Measurements from ENCODE around the gene FZR1.

FZR1 gene

DNA sequence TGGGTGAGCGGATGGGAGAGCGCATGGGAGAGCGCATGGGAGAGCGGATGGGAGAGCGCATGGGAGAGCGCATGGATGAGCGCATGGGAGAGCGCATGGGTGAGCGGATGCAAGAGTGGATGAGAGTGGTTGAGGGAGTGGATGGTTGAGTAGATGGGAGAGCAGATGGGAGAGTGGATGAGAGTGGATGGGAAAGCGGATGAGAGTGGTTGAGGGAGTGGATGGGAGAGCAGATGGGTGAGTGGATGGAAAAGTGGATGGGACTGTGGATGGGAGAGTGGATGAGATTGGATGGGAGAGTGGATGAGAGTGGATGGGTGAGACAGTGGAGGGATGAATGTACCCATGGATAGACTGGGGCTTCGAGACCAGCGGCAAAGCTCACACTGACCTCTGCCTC lies 24.3 kb downstream of the FZR1 start:
- in situ Hi-C loops (cut with HindIII; ENCODE audit: low sequenced_read_pairs), result no loop called here
- DNase-seq (ENCODE audit: low read depth, low spot score), result no peak
- no peak overlapping the region for H3K4me3 ChIP-seq (ENCODE audit: low read depth, low read length)
- no peak for TF ChIP-seq CTCF (IDR thresholded peaks at IDR 0.05; ENCODE audit: low read depth, low read length)

DNA sequence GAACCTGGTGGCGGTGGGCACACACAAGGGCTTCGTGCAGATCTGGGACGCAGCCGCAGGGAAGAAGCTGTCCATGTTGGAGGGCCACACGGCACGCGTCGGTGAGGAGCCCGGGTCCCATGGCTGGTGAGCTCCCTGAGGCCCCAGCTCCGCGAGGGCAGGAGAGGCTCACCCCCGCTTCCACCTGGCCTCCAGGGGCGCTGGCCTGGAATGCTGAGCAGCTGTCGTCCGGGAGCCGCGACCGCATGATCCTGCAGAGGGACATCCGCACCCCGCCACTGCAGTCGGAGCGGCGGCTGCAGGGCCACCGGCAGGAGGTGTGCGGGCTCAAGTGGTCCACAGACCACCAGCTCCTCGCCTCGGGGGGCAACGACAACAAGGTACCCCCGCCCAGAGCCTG lies 25.6 kb downstream of the FZR1 start:
- in situ Hi-C loops (cut with HindIII; ENCODE audit: low sequenced_read_pairs), result no loop called here
- no peak for TF ChIP-seq CTCF (IDR thresholded peaks at IDR 0.05; ENCODE audit: low read depth, low read length)
- no peak overlapping the region for H3K4me3 ChIP-seq (ENCODE audit: low read depth, low read length)
- DNase-seq (ENCODE audit: low read depth, low spot score), result no peak

DNA sequence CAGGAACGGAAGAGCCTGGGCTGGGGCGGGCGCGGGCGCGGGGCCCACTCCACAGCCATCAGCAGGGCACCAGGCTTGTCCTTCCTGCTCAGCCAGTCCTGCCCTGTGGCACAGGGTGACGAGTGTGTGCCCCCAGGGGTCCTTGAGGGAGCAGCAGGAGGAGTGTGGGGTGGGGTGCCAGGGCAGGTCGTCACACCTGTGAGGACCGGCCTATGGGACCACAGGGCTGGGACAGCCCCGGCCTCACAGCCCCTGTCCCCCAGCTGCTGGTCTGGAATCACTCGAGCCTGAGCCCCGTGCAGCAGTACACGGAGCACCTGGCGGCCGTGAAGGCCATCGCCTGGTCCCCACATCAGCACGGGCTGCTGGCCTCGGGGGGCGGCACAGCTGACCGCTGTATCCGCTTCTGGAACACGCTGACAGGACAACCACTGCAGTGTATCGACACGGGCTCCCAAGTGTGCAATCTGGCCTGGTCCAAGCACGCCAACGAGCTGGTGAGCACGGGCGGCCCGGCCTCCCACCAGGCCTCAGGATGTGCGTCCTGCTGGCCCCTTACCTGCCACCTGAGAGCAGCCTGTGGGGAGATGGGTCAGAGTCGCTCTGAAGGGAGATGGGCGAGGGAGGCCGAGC lies 26.2 kb downstream of the FZR1 start:
- no peak overlapping the region for H3K4me3 ChIP-seq (ENCODE audit: low read depth, low read length)
- TF ChIP-seq CTCF (IDR thresholded peaks at IDR 0.05; ENCODE audit: low read depth, low read length), result no peak
- in situ Hi-C loops (cut with HindIII; ENCODE audit: low sequenced_read_pairs), result no loop called here
- no peak for DNase-seq (ENCODE audit: low read depth, low spot score)

GRCh38 chr19:3533033-3533432 lies 26.9 kb downstream of the FZR1 start:
- DNase-seq (ENCODE audit: low read depth, low spot score), result no peak
- TF ChIP-seq CTCF (IDR thresholded peaks at IDR 0.05; ENCODE audit: low read depth, low read length), result no peak
- no peak overlapping the region for H3K4me3 ChIP-seq (ENCODE audit: low read depth, low read length)
- in situ Hi-C loops (cut with HindIII; ENCODE audit: low sequenced_read_pairs), result no loop called here

DNA sequence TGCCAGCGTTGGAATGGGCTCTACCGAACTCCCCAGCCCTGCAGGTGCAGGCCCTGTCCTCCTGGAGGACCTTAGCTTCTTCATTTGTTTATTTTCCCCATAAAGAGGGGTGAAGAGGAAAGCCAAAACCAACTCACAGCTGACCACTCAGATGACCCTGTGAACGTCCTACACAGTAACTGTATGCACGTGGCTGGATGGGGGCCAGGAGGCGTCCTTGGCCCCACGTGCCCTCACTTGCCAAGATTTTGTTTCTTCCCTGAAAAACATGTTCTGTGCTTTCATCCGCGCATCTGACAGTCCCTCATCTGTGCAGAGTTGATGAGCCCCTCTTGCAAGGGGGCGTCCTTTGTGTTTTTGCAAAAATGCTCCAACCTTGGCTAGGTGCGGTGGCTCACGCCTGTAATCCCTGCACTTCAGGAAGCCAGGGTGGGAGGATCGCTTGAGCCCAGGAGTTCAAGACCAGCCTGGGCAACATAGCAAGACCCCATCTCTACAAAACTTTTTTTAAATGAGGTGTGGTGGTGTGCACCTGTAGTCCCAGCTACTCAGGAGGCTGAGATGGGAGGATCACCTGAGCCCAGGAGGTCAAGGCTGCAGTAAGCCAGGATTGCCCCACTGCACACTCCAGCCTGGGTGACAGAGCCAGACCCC lies 27.6 kb downstream of the FZR1 start:
- in situ Hi-C loops (cut with HindIII; ENCODE audit: low sequenced_read_pairs), result no loop called here
- no peak for TF ChIP-seq CTCF (IDR thresholded peaks at IDR 0.05; ENCODE audit: low read depth, low read length)
- no peak for DNase-seq (ENCODE audit: low read depth, low spot score)
- no peak overlapping the region for H3K4me3 ChIP-seq (ENCODE audit: low read depth, low read length)

- DNase-seq (ENCODE audit: low read depth, low spot score), result no peak
- H3K4me3 ChIP-seq (ENCODE audit: low read depth, low read length), result no peak overlapping the region
- no peak for TF ChIP-seq CTCF (IDR thresholded peaks at IDR 0.05; ENCODE audit: low read depth, low read length)
- in situ Hi-C loops (cut with HindIII; ENCODE audit: low sequenced_read_pairs), result no loop called here
Measured at GRCh38 chr19:3534375-3535234, 28.5 kb downstream of the FZR1 start.
